ENCODE measurements around the gene TRAPPC4.

GRCh38 chr11:119052163-119052814 lies 33.7 kb downstream of the TRAPPC4 start:
- TF ChIP-seq, protein P1, sequence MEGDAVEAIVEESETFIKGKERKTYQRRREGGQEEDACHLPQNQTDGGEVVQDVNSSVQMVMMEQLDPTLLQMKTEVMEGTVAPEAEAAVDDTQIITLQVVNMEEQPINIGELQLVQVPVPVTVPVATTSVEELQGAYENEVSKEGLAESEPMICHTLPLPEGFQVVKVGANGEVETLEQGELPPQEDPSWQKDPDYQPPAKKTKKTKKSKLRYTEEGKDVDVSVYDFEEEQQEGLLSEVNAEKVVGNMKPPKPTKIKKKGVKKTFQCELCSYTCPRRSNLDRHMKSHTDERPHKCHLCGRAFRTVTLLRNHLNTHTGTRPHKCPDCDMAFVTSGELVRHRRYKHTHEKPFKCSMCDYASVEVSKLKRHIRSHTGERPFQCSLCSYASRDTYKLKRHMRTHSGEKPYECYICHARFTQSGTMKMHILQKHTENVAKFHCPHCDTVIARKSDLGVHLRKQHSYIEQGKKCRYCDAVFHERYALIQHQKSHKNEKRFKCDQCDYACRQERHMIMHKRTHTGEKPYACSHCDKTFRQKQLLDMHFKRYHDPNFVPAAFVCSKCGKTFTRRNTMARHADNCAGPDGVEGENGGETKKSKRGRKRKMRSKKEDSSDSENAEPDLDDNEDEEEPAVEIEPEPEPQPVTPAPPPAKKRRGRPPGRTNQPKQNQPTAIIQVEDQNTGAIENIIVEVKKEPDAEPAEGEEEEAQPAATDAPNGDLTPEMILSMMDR (IDR thresholded peaks at IDR 0.05), result no peak
- no peak for TF ChIP-seq POLR2A (IDR thresholded peaks at IDR 0.05)
